Fibroblast of pulmonary artery (primary cell): ENCODE data around the gene PRTG.

Source experiments
- DNase-seq: peaks from one replicate; pipeline ENCODE4 v3.0.0-alpha.2; 2010; ENCODE audit warnings: low read depth
- H3K4me3 ChIP-seq: replicated peaks from 2 replicates; pipeline ENCODE4 v1.5.1; 2011; ENCODE audit warnings: low read depth, mild to moderate bottlenecking, control low read depth, low read length, moderate library complexity
- TF ChIP-seq, protein P1 (sequence below): IDR thresholded peaks from 2 replicates; pipeline ENCODE4 v1.5.1; 2011; ENCODE audit warnings: mild to moderate bottlenecking, control low read depth, low read length, inconsistent platforms; ENCODE audit errors: missing control alignments

The PRTG gene

DNA sequence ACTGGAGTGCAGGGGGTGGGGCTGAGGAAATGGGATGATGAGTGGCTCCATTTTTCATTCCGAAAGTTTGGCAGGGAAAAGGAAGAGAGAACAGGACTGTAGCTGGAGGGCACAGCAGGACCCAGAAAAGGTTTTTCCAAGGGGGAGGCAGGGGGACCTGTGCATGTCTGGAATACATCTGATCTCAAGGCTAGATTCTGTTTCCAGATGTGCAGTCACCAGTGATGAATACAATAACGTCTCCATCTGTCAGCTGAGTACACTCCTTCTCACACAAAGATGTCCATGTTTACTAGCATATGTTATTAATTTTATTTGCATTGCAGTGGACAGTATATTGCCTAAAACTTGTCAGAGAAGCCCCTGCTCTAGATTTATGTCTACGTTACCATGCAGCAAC lies 39.9 kb upstream of the PRTG start:
- TF ChIP-seq, protein P1, sequence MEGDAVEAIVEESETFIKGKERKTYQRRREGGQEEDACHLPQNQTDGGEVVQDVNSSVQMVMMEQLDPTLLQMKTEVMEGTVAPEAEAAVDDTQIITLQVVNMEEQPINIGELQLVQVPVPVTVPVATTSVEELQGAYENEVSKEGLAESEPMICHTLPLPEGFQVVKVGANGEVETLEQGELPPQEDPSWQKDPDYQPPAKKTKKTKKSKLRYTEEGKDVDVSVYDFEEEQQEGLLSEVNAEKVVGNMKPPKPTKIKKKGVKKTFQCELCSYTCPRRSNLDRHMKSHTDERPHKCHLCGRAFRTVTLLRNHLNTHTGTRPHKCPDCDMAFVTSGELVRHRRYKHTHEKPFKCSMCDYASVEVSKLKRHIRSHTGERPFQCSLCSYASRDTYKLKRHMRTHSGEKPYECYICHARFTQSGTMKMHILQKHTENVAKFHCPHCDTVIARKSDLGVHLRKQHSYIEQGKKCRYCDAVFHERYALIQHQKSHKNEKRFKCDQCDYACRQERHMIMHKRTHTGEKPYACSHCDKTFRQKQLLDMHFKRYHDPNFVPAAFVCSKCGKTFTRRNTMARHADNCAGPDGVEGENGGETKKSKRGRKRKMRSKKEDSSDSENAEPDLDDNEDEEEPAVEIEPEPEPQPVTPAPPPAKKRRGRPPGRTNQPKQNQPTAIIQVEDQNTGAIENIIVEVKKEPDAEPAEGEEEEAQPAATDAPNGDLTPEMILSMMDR, result no peak
- no peak overlapping the region for H3K4me3 ChIP-seq
- no peak for DNase-seq

DNA sequence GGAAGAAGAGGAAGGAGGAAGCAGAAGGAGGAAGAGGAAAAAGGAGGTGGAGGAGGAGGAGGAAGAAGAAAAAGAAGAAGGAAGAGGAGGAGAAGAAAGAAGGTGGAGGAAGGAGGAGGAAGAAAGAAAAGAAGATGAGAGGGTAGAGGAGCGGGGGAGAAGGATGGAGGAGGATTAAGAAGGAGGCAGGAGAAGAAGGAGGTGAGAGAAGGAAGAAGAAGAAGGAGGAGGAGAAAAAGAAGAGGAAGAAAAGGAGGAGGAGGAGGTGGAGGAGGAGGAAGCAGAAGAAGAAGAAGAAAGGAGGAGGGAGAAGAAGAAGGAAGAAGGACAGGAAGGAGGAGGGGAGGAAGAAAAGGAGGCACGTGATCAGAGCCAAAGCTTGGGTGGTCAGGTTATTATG lies 37.3 kb upstream of the PRTG start:
- DNase-seq, result no peak
- TF ChIP-seq, protein P1, result no peak

DNA sequence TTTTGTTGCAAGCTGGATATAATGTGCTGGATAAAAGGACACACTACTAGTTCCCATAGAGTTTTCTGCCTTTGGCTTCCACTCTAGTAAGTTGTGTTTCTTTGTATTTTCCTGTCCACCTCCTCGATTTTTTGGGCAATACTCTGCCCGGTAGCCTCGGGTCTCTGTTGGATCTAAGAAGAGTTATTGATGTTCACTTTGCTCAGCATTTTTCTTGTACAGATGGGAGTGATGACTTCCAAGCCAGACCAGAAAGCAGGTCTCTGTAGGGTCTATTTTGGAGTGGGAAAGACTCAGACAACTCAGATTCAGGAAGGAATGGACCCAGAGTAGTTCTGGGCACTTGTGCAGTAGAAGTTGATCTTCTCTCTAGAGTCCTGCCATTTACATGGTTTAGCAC lies 36.0 kb upstream of the PRTG start:
- no peak for DNase-seq
- TF ChIP-seq, protein P1, result no peak
- no peak overlapping the region for H3K4me3 ChIP-seq

More for the DNA sequence above, 37.3 kb upstream of the PRTG start:
- no peak overlapping the region for H3K4me3 ChIP-seq

DNA sequence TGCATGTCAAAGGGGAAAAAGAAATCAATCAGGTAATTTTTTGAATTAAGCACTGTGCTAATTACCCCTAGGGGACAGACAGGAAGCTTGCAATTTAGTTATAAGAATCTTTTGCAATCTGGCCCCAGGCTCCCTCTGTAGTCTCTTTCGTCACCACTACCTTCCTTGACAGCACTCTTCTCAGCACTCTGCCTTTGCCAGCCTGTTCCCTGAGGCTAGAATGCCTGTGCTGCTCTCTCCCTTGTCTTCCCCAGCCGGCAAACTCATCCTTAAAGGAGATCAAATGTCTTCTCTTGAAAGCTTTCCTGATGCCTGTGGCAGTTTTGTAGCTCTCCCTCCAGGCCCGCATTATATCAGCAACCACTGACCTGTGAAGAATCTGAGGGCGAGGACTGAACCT lies 32.4 kb upstream of the PRTG start:
- no peak overlapping the region for H3K4me3 ChIP-seq
- no peak for DNase-seq
- TF ChIP-seq, protein P1, result no peak

DNA sequence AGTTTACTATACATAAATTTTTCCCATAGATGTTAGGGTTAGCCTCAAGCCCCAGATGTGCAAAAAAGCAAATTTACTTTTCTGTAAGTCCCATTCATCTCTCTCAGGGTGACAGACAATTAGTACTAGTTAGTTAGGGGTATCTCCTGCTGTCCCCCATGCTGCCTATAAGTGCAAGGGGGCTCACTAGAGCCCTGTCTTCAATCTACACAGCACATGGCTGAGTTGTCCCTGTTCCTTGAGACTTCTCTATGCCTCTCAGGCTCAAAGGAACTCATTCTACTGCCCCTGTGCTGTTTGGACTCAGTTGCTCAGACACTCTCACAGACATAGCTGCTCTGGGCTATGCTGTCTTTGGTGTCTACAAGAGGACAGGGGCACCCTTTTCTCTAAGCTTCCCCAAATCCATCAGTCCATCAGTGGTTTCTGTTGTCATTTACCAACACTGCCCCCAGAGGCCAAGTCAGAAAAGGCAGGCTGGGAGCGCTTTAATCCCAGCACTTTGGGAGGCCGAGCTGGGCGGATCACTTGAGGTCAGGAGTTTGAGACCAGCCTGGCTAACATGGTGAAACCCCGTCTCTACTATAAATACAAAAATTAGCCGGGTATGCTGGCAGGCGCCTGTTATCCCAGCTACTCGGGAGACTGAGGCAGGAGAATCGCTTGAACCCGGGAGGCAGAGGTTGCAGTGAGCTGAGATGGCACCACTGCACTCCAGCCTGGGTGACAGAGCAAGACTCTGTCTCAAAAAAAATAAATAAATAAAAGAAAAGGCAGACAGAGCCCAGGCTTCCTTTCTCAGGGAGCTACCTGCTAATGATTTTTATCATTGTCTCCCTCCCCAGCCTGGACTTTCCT lies 31.4 kb upstream of the PRTG start:
- DNase-seq, result peak; percentile 30
- no peak overlapping the region for H3K4me3 ChIP-seq
- TF ChIP-seq, protein P1, result peak; percentile 60

DNA sequence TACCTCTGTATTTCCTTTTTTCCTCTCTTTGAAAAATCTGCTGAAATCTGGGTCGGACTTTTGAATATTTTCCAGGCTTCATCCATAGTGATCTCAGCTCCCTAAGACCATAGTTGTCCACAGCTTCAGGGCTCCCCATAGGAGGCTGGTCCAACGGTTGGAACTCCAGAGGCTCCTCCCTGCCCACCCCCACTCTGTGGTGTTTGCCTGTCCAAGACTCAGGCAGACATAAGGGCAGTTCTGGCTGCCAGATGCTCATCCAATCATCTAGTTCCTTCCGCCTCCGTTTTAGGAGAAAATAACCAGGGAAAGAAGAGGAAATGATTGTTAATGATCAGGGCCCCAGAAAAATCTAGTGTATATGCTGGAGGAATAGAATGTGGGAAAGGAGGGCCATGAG lies 27.9 kb upstream of the PRTG start:
- TF ChIP-seq, protein P1, result no peak
- DNase-seq, result no peak
- no peak overlapping the region for H3K4me3 ChIP-seq

DNA sequence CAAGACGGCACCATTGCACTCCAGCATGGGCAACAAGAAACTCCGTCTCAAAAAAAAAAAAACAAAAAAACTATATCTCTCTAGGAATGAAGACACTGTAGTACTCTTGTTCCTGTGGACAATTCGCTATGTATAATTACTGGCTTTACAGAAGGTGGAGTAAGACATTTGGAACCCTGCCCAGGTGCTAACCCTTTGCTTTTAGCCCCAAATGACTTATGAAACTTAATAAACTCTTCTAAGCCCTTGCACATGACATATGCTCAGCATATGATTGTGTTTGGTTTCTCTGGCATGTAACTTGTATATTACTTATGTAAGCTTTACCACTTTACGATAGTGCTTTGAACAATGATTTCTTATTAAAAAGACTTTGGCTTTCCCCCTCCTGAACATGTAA lies 27.3 kb upstream of the PRTG start:
- TF ChIP-seq, protein P1, result no peak
- no peak overlapping the region for H3K4me3 ChIP-seq
- no peak for DNase-seq
